ENCODE results near the gene NAPG.

DNA sequence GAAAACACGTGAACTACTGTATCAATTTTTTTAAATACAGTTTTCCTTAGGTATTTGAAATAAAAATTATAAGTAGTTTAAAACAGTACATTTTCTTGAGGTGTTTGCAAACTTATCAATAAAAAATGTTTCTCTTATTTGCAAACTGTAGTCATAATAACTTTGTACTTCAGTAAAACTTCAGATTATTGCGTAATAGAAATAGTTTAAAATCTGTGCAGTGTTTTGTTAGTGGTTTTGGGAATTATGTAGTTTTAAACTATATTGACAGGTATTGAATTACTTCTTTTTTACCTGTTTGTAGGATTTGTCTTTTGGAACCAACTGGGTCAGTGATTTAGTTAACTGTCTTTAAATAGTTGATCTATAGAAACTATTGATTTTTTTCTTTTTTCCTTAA, 7.3 kb downstream of the NAPG start:
- TF ChIP-seq, protein P1, sequence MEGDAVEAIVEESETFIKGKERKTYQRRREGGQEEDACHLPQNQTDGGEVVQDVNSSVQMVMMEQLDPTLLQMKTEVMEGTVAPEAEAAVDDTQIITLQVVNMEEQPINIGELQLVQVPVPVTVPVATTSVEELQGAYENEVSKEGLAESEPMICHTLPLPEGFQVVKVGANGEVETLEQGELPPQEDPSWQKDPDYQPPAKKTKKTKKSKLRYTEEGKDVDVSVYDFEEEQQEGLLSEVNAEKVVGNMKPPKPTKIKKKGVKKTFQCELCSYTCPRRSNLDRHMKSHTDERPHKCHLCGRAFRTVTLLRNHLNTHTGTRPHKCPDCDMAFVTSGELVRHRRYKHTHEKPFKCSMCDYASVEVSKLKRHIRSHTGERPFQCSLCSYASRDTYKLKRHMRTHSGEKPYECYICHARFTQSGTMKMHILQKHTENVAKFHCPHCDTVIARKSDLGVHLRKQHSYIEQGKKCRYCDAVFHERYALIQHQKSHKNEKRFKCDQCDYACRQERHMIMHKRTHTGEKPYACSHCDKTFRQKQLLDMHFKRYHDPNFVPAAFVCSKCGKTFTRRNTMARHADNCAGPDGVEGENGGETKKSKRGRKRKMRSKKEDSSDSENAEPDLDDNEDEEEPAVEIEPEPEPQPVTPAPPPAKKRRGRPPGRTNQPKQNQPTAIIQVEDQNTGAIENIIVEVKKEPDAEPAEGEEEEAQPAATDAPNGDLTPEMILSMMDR (IDR thresholded peaks at IDR 0.05) = no peak
- no peak for TF ChIP-seq POLR2A (IDR thresholded peaks at IDR 0.05)
- no peak for TF ChIP-seq POLR2AphosphoS5 (IDR thresholded peaks at IDR 0.05)
- no peak for TF ChIP-seq EP300 (IDR thresholded peaks at IDR 0.05)
